ENCODE results near the gene MRPL4.
A peak's percentile ranks its signal among the peaks of the same experiment; 100 is the strongest.
"Not testable (repeated sequence)": the region's sequence is repeated elsewhere in the genome, so short reads cannot be mapped to it uniquely, and the experiment has no call there.

The MRPL4 gene

GRCh38 chr19:10260141-10260584, 8.1 kb downstream of the MRPL4 start:
- peak; percentile 46 to 61 for DNase-seq (ENCODE audit: low read depth in 2 of 2)

DNA sequence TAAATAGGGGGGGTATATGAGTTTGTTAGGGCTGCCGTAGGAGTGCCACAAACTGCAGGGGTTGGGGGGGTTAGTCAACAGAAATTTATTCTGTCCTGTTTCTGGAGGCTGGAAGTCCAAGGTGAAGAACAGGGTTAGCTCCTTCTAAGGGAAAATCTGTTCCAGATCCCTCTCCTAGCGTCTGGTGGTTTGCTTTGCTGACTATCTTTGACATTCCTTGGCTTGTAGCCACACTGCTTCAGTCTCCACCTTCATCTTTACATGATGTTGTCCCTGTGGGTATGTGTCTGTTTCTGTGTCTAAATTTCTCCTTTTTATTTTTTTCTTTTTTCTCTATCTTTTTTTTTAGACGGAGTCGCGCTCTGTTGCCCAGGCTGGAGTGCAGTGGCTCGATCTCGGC, 10.8 kb downstream of the MRPL4 start:
- no peak for DNase-seq (ENCODE audit: low read depth in 2 of 2)

GRCh38 chr19:10266706-10267105, 14.7 kb downstream of the MRPL4 start:
- no peak for DNase-seq (ENCODE audit: low read depth in 2 of 2)

GRCh38 chr19:10268071-10268470, 16.1 kb downstream of the MRPL4 start:
- DNase-seq (ENCODE audit: low read depth in 2 of 2) = no peak

DNA sequence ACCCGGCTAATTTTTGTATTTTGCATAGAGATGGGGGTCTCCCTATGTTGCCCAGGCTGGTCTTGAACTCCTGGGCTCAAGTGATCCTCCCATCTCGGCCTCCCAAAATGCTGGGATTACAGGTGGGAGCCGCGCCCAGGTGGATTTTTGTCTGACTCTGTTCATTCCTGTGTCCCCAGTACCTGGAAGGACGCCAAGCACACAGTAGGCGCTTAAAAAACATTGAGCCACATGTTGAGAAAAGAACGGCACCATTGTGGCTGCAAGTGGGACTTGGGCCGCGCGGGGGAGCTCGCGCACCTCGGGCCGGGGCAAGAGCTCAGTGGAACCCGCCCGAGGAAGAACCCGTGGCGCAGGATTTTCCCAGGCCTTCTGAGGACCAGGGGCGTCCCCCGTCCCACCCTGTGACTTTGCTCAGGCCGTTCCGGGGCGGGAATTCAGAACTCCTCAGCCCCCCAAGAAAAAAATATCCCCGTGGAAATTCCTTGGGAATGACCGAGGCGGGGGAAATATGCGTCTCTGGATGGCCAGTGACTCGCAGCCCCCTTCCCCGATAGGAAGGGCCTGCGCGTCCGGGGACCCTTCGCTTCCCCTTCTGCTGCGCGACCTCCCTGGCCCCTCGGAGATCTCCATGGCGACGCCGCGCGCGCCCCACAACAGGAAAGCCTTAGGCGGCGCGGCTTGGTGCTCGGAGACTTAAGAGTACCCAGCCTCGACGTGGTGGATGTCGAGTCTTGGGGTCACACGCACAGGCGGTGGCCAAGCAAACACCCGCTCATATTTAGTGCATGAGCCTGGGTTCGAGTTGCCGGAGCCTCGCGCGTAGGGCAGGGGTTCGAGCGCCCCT, 17.5 kb downstream of the MRPL4 start:
- peak; percentile 80 to 82 for DNase-seq (ENCODE audit: low read depth in 2 of 2)

DNA sequence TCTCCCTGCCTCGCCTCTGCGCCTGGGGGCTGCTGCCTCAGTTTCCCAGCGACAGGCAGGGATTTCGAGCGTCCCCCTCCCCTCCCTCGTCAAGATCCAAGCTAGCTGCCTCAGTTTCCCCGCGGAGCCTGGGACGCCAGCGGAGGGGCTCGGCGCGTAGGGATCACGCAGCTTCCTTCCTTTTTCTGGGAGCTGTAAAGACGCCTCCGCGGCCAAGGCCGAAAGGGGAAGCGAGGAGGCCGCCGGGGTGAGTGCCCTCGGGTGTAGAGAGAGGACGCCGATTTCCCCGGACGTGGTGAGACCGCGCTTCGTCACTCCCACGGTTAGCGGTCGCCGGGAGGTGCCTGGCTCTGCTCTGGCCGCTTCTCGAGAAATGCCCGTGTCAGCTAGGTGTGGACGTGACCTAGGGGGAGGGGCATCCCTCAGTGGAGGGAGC, 18.2 kb downstream of the MRPL4 start:
- peak; percentile 32 to 66 for DNase-seq (ENCODE audit: low read depth in 2 of 2)

- peak; percentile 52 to 63 for DNase-seq (ENCODE audit: low read depth in 2 of 2)
Observed at GRCh38 chr19:10270616-10271394, 18.8 kb downstream of the MRPL4 start, which contains the start of gene ICAM1. TSS of gene ICAM1 (plus strand) at chr19:10271120. CDS start at chr19:10271160, 40 bp downstream.

- DNase-seq (ENCODE audit: low read depth in 2 of 2) = no peak
Observed at GRCh38 chr19:10271543-10272086, 19.6 kb downstream of the MRPL4 start.

GRCh38 chr19:10274589-10274988, 22.6 kb downstream of the MRPL4 start:
- no peak for DNase-seq (ENCODE audit: low read depth in 2 of 2)

DNA sequence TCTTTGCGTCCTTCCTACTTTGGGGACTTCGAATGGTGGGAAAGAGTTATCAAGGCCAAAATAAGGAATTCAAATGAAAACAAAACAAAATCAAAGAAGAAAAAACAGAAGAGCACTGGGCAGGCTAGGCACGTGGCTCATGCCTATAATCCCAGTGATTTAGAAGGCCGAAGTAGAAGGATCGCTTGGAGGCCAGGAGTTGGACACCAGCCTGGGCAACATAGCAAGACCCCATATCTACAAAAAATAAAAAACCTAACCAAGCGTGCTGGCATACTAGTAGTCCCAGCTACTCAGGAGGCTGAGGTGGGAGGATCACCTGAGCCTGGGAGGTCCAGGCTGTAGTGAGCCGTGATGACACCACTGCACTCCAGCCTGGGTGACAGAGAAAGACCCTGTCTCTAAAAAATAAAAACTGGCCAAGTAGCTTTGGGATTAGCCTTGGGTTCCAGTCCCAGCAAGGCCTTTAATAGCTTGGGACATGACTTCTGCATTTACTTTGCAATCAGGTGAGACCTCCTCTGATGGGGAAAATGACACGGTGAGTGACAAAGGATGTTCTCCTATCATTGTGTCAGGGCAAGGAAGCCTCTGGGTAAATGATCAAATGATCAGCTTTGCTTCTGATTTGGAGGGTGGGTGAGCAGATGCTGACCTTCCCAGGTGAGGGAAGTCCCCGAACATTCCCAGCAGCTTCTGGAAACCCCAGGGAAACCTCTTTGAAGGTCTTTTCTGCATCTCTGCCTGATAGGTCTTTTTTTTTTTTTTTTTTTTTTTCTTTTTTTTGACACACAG, 26.0 kb downstream of the MRPL4 start:
- DNase-seq (ENCODE audit: low read depth in 2 of 2) = no peak

DNA sequence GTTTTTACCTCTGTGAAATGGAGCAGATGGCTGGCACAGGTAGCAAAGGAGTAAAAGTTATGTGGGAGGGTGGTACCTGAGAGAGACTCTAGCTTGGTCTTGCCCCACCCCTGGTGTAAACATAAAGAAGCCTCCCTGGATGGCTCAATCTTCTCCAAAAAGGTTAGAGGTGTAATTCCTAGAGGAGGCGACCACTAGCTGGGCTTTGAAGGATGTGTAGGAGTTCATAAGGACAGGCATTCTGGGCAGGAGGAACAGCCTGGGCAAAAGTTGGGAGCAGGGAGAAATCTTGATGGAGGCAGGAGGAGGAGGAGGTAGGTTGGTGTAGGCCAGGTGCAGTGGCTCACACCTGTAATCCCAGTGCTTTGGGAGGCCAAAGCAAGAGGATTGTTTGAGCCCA, 26.9 kb downstream of the MRPL4 start:
- DNase-seq (ENCODE audit: low read depth in 2 of 2) = no peak

GRCh38 chr19:10279737-10280442, 27.9 kb downstream of the MRPL4 start:
- DNase-seq (ENCODE audit: low read depth in 2 of 2) = no peak

- DNase-seq (ENCODE audit: low read depth in 2 of 2) = not testable (repeated sequence)
Observed at GRCh38 chr19:10282043-10282442, 30.0 kb downstream of the MRPL4 start.

- DNase-seq (ENCODE audit: low read depth in 2 of 2) = no peak
Observed at GRCh38 chr19:10283301-10284064, 31.5 kb downstream of the MRPL4 start.

DNA sequence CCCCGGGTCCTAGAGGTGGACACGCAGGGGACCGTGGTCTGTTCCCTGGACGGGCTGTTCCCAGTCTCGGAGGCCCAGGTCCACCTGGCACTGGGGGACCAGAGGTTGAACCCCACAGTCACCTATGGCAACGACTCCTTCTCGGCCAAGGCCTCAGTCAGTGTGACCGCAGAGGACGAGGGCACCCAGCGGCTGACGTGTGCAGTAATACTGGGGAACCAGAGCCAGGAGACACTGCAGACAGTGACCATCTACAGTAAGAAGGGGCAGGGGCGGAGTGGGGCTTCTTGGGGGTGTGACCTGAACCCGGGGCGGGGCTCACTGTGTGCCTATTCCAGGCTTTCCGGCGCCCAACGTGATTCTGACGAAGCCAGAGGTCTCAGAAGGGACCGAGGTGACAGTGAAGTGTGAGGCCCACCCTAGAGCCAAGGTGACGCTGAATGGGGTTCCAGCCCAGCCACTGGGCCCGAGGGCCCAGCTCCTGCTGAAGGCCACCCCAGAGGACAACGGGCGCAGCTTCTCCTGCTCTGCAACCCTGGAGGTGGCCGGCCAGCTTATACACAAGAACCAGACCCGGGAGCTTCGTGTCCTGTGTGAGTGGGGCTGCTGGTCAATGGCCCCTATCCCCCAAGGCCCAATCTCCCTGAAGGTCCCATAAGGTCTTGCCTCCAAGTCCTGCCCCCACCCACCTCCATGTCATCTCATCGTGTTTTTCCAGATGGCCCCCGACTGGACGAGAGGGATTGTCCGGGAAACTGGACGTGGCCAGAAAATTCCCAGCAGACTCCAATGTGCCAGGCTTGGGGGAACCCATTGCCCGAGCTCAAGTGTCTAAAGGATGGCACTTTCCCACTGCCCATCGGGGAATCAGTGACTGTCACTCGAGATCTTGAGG, 32.3 kb downstream of the MRPL4 start:
- no peak for DNase-seq (ENCODE audit: low read depth in 2 of 2)

DNA sequence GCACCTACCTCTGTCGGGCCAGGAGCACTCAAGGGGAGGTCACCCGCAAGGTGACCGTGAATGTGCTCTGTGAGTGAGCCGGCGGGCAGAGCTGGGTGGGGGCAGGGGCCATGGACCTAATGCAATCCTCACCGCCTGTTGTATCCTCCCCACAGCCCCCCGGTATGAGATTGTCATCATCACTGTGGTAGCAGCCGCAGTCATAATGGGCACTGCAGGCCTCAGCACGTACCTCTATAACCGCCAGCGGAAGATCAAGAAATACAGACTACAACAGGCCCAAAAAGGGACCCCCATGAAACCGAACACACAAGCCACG, 32.9 kb downstream of the MRPL4 start:
- DNase-seq (ENCODE audit: low read depth in 2 of 2) = no peak

- no peak for DNase-seq (ENCODE audit: low read depth in 2 of 2)
Observed at GRCh38 chr19:10285393-10285792, 33.4 kb downstream of the MRPL4 start.

GRCh38 chr19:10286803-10287737, 35.1 kb downstream of the MRPL4 start, which contains the start of gene ICAM4:
TSS of gene ICAM4 (plus strand) at chr19:10286955. CDS start at chr19:10287013, 58 bp downstream.
- DNase-seq (ENCODE audit: low read depth in 2 of 2) = no peak
